GM23338 (cell line): ENCODE results near the gene CALM1. TPM values are rescaled to one million over a fixed set of nuclear protein-coding genes. Genes with fewer than 3 reads are reported as not detected.

Experiments
- ATAC-seq: fragments of 200-7000 bp; cut with Tn5 transposase; 3 replicates; pipeline ENCODE4 v1.9.1; 2020
- DNase-seq: peaks from one replicate; pipeline ENCODE4 v3.0.0-alpha.2; 2015; ENCODE audit warnings: low spot score
- H2AFZ ChIP-seq: fragments of 200-600 bp; sonication (generic); 2 replicates; pipeline ENCODE4 v1.8.0; 2016; ENCODE audit warnings: antibody characterized with exemption, mild to moderate bottlenecking, moderate library complexity
- H3F3A ChIP-seq: fragments of 200-600 bp; sonication (generic); replicated peaks from 2 replicates; pipeline ENCODE4 v1.8.0; 2017; ENCODE audit warnings: antibody characterized with exemption, mixed run types, low read depth
- H3K27ac ChIP-seq: fragments of 200-600 bp; sonication (generic); 2 replicates; pipeline ENCODE4 v1.6.1; 2016; ENCODE audit warnings: low read depth
- H3K27me3 ChIP-seq: fragments of 200-600 bp; sonication (generic); 2 replicates; pipeline ENCODE4 v1.8.0; 2016; ENCODE audit warnings: mild to moderate bottlenecking, mixed run types, moderate library complexity; ENCODE audit not compliant: insufficient read depth
- H3K36me3 ChIP-seq: fragments of 200-600 bp; sonication (generic); 2 replicates; pipeline ENCODE4 v1.8.0; 2016; ENCODE audit warnings: mild to moderate bottlenecking; ENCODE audit not compliant: insufficient read depth
- H3K4me1 ChIP-seq: fragments of 200-600 bp; sonication (generic); 2 replicates; pipeline ENCODE4 v1.8.0; 2016; ENCODE audit warnings: mild to moderate bottlenecking, moderate library complexity; ENCODE audit not compliant: insufficient read depth
- H3K4me2 ChIP-seq: fragments of 200-600 bp; sonication (generic); 2 replicates; pipeline ENCODE4 v1.7.1; 2017; ENCODE audit warnings: mixed run types
- H3K4me3 ChIP-seq: fragments of 200-600 bp; sonication (generic); 2 replicates; pipeline ENCODE4 v1.6.1; 2016; ENCODE audit warnings: mixed run types
- H3K79me2 ChIP-seq: fragments of 200-600 bp; sonication (generic); replicated peaks from 2 replicates; pipeline ENCODE4 v1.8.0; 2017; ENCODE audit warnings: mild to moderate bottlenecking; ENCODE audit not compliant: insufficient read depth
- H3K9me2 ChIP-seq: fragments of 200-600 bp; sonication (generic); 2 replicates; pipeline ENCODE4 v1.8.0; 2017; ENCODE audit not compliant: insufficient read depth
- H4K20me1 ChIP-seq: fragments of 200-600 bp; sonication (generic); replicated peaks from 2 replicates; pipeline ENCODE4 v1.8.0; 2017; ENCODE audit warnings: mild to moderate bottlenecking; ENCODE audit not compliant: insufficient read depth
- H3K27ac Mint-ChIP-seq: 2 replicates; pipeline ENCODE4 v1.8.0; 2020; ENCODE audit warnings: inconsistent platforms, mild to moderate bottlenecking, moderate library complexity, mixed read lengths
- H3K27me3 Mint-ChIP-seq: 3 replicates; pipeline ENCODE4 v1.8.0; 2022; ENCODE audit warnings: low read depth, mild to moderate bottlenecking, moderate library complexity, mixed read lengths, inconsistent platforms; ENCODE audit not compliant: insufficient read depth, poor library complexity
- H3K36me3 Mint-ChIP-seq: 3 replicates; pipeline ENCODE4 v1.8.0; 2021; ENCODE audit warnings: low read depth, mild to moderate bottlenecking, inconsistent platforms, moderate library complexity, mixed read lengths
- H3K4me1 Mint-ChIP-seq: 3 replicates; pipeline ENCODE4 v1.8.0; 2020; ENCODE audit warnings: mild to moderate bottlenecking, inconsistent platforms, mixed read lengths
- H3K4me3 Mint-ChIP-seq: 3 replicates; pipeline ENCODE4 v1.8.0; 2021; ENCODE audit warnings: moderate library complexity, mild to moderate bottlenecking, inconsistent platforms, mixed read lengths
- H3K9me3 Mint-ChIP-seq: 3 replicates; pipeline ENCODE4 v1.8.0; 2020; ENCODE audit warnings: moderate library complexity, mild to moderate bottlenecking, inconsistent platforms, mixed read lengths
- CREB1 ChIP-seq: fragments of 250-450 bp; sonication (Bioruptor Pico); IDR thresholded peaks from 2 replicates; pipeline ENCODE4 v1.5.0; 2020; ENCODE audit warnings: low read depth, mild to moderate bottlenecking, moderate library complexity
- ETS1 ChIP-seq: IDR thresholded peaks from 2 replicates; pipeline ENCODE4 v1.6.1; 2016; ENCODE audit warnings: antibody characterized with exemption
- EZH2 ChIP-seq: fragments of 200-600 bp; sonication (generic); IDR thresholded peaks from one replicate; pipeline ENCODE4 v1.8.0; 2017; ENCODE audit warnings: antibody characterized with exemption, mild to moderate bottlenecking, low read depth; ENCODE audit not compliant: unreplicated experiment
- EZH2phosphoT487 ChIP-seq: fragments of 200-600 bp; sonication (generic); IDR thresholded peaks from one replicate; pipeline ENCODE4 v1.8.1; 2018; ENCODE audit warnings: antibody characterized with exemption; ENCODE audit not compliant: unreplicated experiment
- JUNB ChIP-seq: IDR thresholded peaks from one replicate; pipeline ENCODE4 v1.6.1; 2016; ENCODE audit warnings: antibody characterized with exemption; ENCODE audit not compliant: unreplicated experiment
- NANOG ChIP-seq: IDR thresholded peaks from 2 replicates; pipeline ENCODE4 v1.6.1; 2016; ENCODE audit warnings: antibody characterized with exemption, borderline replicate concordance
- POLR2AphosphoS5 ChIP-seq: IDR thresholded peaks from 2 replicates; pipeline ENCODE4 v1.6.1; 2016; ENCODE audit warnings: antibody characterized with exemption, low read depth
- STAT1 ChIP-seq: IDR thresholded peaks from one replicate; pipeline ENCODE4 v1.6.1; 2016; ENCODE audit warnings: antibody characterized with exemption; ENCODE audit not compliant: unreplicated experiment
- ZNF114 ChIP-seq: fragments of 250-450 bp; sonication (Bioruptor Pico); IDR thresholded peaks from 2 replicates; pipeline ENCODE4 v1.5.0; 2020; ENCODE audit warnings: mild to moderate bottlenecking, moderate library complexity
- ZNF331 ChIP-seq: fragments of 250-450 bp; sonication (Bioruptor Pico); IDR thresholded peaks from 2 replicates; pipeline ENCODE4 v1.5.0; 2020; ENCODE audit warnings: low read depth, mild to moderate bottlenecking, moderate library complexity
- polyA plus RNA-seq: library from polyadenylated mRNA; unstranded; fragments of >200 nt; fragmentation: Nextera tagmentation; extraction: Ambion mirVana; gene quantifications from 2 replicates; pipeline ENCODE4 v1.2.1, GENCODE V29; 2016
- total RNA-seq: library from RNA; depleted of rRNA; stranded (reverse); fragments of >200 nt; shearing (Covaris generic); gene quantifications from 2 replicates; pipeline ENCODE4 v1.2.3, GENCODE V29; 2014
- TF ChIP-seq, protein P1 (sequence below): IDR thresholded peaks from one replicate; pipeline ENCODE4 v1.6.1; 2018; ENCODE audit warnings: antibody characterized with exemption; ENCODE audit not compliant: unreplicated experiment
- TF ChIP-seq, protein P2 (sequence below): fragments of 250-450 bp; sonication (Bioruptor Pico); IDR thresholded peaks from 2 replicates; pipeline ENCODE4 v1.5.0; 2020; ENCODE audit warnings: mild to moderate bottlenecking, moderate library complexity
- TF ChIP-seq, protein P3 (sequence below), 2 experiments: fragments of 200-600 bp in 1 of 2; sonication (generic) in 1 of 2; conservative IDR thresholded peaks; 2 replicates each; pipeline versions ENCODE4 v1.5.1 to v1.6.1; 2016 to 2017; ENCODE audit warnings: antibody characterized with exemption in 2 of 2, low read depth in 2 of 2, mild to moderate bottlenecking in 2 of 2, moderate library complexity in 1 of 2

CALM1 gene
- total and polyA plus RNA-seq, 2 experiments from 2014 or later: 308 to 2,024 TPM

DNA sequence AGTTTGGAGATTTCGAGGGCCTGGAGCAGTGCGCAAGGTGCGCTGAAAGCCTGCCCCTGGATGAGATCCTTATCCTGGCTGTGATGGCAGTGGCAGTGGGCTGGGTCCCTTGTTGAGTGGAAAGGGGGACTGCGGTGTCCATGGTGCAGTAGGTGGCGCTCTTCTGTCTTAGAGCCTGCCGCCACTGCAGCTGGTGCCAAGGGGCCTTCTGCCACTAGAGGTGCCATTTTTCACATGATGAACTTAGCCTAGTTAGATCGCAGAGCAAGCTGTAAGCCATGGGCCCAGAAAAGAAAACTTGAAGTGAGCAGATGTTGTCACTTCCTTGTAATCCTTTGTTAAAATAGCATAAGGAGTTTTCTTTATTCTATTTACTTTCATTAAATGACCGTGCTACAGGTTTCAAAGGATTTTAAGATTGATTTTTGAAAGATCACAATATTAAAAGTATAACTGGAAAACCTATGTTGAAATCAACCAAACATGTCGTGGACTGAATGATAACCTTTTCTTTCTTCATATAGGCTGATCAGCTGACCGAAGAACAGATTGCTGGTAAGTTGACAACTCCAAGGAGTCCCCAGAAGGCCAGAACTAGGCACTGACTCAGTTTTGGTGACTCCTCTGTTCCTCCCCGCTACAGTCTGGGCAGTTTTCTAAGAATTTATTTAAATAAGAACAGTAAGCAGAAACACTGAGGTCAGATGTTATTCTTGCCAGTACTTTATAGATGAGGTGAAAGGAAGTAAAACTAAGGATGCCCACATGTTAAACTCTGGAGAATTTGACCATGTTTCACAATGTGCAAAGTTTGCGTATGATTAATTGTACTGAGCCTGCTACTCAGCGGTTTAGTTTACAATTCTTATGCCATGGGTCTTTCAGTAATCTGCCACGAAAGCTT is 3.0 kb downstream of the CALM1 start:
- peak overlapping the region; percentile 99 for H3K4me3 ChIP-seq
- peaks cover 53% of the 10 kb centered on the region for H3K36me3 Mint-ChIP-seq
- no peak for TF ChIP-seq EZH2phosphoT487
- TF ChIP-seq, protein P1, sequence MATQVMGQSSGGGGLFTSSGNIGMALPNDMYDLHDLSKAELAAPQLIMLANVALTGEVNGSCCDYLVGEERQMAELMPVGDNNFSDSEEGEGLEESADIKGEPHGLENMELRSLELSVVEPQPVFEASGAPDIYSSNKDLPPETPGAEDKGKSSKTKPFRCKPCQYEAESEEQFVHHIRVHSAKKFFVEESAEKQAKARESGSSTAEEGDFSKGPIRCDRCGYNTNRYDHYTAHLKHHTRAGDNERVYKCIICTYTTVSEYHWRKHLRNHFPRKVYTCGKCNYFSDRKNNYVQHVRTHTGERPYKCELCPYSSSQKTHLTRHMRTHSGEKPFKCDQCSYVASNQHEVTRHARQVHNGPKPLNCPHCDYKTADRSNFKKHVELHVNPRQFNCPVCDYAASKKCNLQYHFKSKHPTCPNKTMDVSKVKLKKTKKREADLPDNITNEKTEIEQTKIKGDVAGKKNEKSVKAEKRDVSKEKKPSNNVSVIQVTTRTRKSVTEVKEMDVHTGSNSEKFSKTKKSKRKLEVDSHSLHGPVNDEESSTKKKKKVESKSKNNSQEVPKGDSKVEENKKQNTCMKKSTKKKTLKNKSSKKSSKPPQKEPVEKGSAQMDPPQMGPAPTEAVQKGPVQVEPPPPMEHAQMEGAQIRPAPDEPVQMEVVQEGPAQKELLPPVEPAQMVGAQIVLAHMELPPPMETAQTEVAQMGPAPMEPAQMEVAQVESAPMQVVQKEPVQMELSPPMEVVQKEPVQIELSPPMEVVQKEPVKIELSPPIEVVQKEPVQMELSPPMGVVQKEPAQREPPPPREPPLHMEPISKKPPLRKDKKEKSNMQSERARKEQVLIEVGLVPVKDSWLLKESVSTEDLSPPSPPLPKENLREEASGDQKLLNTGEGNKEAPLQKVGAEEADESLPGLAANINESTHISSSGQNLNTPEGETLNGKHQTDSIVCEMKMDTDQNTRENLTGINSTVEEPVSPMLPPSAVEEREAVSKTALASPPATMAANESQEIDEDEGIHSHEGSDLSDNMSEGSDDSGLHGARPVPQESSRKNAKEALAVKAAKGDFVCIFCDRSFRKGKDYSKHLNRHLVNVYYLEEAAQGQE: no peak
- TF ChIP-seq, protein P2, sequence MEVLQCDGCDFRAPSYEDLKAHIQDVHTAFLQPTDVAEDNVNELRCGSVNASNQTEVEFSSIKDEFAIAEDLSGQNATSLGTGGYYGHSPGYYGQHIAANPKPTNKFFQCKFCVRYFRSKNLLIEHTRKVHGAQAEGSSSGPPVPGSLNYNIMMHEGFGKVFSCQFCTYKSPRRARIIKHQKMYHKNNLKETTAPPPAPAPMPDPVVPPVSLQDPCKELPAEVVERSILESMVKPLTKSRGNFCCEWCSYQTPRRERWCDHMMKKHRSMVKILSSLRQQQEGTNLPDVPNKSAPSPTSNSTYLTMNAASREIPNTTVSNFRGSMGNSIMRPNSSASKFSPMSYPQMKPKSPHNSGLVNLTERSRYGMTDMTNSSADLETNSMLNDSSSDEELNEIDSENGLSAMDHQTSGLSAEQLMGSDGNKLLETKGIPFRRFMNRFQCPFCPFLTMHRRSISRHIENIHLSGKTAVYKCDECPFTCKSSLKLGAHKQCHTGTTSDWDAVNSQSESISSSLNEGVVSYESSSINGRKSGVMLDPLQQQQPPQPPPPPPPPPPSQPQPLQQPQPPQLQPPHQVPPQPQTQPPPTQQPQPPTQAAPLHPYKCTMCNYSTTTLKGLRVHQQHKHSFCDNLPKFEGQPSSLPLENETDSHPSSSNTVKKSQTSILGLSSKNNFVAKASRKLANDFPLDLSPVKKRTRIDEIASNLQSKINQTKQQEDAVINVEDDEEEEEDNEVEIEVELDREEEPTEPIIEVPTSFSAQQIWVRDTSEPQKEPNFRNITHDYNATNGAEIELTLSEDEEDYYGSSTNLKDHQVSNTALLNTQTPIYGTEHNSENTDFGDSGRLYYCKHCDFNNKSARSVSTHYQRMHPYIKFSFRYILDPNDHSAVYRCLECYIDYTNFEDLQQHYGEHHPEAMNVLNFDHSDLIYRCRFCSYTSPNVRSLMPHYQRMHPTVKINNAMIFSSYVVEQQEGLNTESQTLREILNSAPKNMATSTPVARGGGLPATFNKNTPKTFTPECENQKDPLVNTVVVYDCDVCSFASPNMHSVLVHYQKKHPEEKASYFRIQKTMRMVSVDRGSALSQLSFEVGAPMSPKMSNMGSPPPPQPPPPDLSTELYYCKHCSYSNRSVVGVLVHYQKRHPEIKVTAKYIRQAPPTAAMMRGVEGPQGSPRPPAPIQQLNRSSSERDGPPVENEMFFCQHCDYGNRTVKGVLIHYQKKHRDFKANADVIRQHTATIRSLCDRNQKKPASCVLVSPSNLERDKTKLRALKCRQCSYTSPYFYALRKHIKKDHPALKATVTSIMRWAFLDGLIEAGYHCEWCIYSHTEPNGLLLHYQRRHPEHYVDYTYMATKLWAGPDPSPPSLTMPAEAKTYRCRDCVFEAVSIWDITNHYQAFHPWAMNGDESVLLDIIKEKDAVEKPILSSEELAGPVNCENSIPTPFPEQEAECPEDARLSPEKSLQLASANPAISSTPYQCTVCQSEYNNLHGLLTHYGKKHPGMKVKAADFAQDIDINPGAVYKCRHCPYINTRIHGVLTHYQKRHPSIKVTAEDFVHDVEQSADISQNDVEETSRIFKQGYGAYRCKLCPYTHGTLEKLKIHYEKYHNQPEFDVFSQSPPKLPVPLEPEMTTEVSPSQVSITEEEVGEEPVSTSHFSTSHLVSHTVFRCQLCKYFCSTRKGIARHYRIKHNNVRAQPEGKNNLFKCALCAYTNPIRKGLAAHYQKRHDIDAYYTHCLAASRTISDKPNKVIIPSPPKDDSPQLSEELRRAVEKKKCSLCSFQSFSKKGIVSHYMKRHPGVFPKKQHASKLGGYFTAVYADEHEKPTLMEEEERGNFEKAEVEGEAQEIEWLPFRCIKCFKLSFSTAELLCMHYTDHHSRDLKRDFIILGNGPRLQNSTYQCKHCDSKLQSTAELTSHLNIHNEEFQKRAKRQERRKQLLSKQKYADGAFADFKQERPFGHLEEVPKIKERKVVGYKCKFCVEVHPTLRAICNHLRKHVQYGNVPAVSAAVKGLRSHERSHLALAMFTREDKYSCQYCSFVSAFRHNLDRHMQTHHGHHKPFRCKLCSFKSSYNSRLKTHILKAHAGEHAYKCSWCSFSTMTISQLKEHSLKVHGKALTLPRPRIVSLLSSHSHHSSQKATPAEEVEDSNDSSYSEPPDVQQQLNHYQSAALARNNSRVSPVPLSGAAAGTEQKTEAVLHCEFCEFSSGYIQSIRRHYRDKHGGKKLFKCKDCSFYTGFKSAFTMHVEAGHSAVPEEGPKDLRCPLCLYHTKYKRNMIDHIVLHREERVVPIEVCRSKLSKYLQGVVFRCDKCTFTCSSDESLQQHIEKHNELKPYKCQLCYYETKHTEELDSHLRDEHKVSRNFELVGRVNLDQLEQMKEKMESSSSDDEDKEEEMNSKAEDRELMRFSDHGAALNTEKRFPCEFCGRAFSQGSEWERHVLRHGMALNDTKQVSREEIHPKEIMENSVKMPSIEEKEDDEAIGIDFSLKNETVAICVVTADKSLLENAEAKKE (CRISPR knock-in tag): no peak
- TF ChIP-seq JUNB: no peak
- no peak for TF ChIP-seq NANOG
- TF ChIP-seq EZH2: no peak
- TF ChIP-seq ETS1: no peak
- TF ChIP-seq ZNF114 (CRISPR knock-in tag): no peak
- no peak for TF ChIP-seq STAT1
- TF ChIP-seq ZNF331 (CRISPR knock-in tag): no peak
- TF ChIP-seq, protein P3, sequence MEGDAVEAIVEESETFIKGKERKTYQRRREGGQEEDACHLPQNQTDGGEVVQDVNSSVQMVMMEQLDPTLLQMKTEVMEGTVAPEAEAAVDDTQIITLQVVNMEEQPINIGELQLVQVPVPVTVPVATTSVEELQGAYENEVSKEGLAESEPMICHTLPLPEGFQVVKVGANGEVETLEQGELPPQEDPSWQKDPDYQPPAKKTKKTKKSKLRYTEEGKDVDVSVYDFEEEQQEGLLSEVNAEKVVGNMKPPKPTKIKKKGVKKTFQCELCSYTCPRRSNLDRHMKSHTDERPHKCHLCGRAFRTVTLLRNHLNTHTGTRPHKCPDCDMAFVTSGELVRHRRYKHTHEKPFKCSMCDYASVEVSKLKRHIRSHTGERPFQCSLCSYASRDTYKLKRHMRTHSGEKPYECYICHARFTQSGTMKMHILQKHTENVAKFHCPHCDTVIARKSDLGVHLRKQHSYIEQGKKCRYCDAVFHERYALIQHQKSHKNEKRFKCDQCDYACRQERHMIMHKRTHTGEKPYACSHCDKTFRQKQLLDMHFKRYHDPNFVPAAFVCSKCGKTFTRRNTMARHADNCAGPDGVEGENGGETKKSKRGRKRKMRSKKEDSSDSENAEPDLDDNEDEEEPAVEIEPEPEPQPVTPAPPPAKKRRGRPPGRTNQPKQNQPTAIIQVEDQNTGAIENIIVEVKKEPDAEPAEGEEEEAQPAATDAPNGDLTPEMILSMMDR (conservative IDR thresholded peaks at IDR 0.05; ENCODE audit: low read depth in 2 of 2): peak; percentile 98 to 100
- no peak for TF ChIP-seq POLR2AphosphoS5
- TF ChIP-seq CREB1: peak; percentile 18; the same call in 1 of the 2 replicates
- peaks cover 48% of the 10 kb centered on the region for H4K20me1 ChIP-seq
- H3K4me1 Mint-ChIP-seq: peaks cover 14% of the 10 kb centered on the region
- peak overlapping the region; percentile 91 for H3K4me3 Mint-ChIP-seq
- no peaks in the 10 kb centered on the region for H3K9me2 ChIP-seq
- peaks cover 48% of the 10 kb centered on the region for H3K36me3 ChIP-seq
- DNase-seq: peak; percentile 97
- H2AFZ ChIP-seq: no peak overlapping the region
- H3K79me2 ChIP-seq: peaks cover 47% of the 10 kb centered on the region
- peaks cover 16% of the 10 kb centered on the region; the same call in 1 of the 2 replicates for H3F3A ChIP-seq
- H3K27me3 Mint-ChIP-seq: peaks cover 13% of the 10 kb centered on the region
- H3K27ac Mint-ChIP-seq: no peak overlapping the region
- H3K27ac ChIP-seq: no peak overlapping the region
- peak overlapping the region; percentile 99; the same call in 1 of the 2 replicates for H3K4me2 ChIP-seq
- H3K27me3 ChIP-seq: no peaks in the 10 kb centered on the region
- ATAC-seq: peak; percentile 59
- peaks cover 14% of the 10 kb centered on the region for H3K4me1 ChIP-seq
- H3K9me3 Mint-ChIP-seq: no peaks in the 10 kb centered on the region
